Endothelial cell of umbilical vein (primary cell): ENCODE measurements around the gene ATP8B3.
A peak's percentile ranks its signal among the peaks of the same experiment; 100 is the strongest.

Experiments
- CTCF ChIP-seq, 2 donors: IDR thresholded peaks; 1 replicate in 1 of 2; 2 replicates in 1 of 2; pipeline ENCODE4 v1.5.1; 2011; ENCODE audit warnings: low read length in 2 of 2, mild to moderate bottlenecking in 2 of 2, moderate library complexity in 2 of 2, control low read depth in 1 of 2, inconsistent platforms in 1 of 2, low read depth in 1 of 2; ENCODE audit not compliant: insufficient read depth in 1 of 2; ENCODE audit errors: extremely low read depth in 1 of 2
- EZH2 ChIP-seq: IDR thresholded peaks from 2 replicates; pipeline ENCODE4 v1.6.1; 2012; ENCODE audit warnings: borderline replicate concordance, low read depth, mild to moderate bottlenecking, moderate library complexity, low read length, inconsistent platforms; ENCODE audit not compliant: severe bottlenecking
- FOS ChIP-seq: IDR thresholded peaks from 2 replicates; pipeline ENCODE4 v1.6.1; 2011; ENCODE audit warnings: mild to moderate bottlenecking, low read length, moderate library complexity, borderline replicate concordance; ENCODE audit not compliant: insufficient read depth
- POLR2A ChIP-seq: IDR thresholded peaks from 2 replicates; pipeline ENCODE4 v1.6.1; 2012; ENCODE audit warnings: low read depth, mild to moderate bottlenecking, control low read depth, low read length
- POLR2AphosphoS5 ChIP-seq: IDR thresholded peaks from 2 replicates; pipeline ENCODE4 v1.6.1; 2012; ENCODE audit warnings: low read depth, mild to moderate bottlenecking, control low read depth, low read length, moderate library complexity; ENCODE audit not compliant: insufficient read depth

- TF ChIP-seq CTCF (IDR thresholded peaks at IDR 0.05; ENCODE audit: extremely low read depth in 1 of 2, insufficient read depth in 1 of 2, low read depth in 1 of 2, low read length in 2 of 2) (peak in 1 of 2 donors; percentile 31), FOS (no peak), EZH2 (no peak), POLR2AphosphoS5 (no peak), POLR2A (no peak)
These were observed at the start of gene ATP8B3 for GRCh38 chr19:1811942-1812425.
